ENCODE data around the gene ERVFRD-1. TPM values are rescaled to one million over a fixed set of nuclear protein-coding genes. Genes with fewer than 3 reads are reported as not detected.

ERVFRD-1 gene
- total RNA-seq, 2 donors from 2014 or later: not detected

DNA sequence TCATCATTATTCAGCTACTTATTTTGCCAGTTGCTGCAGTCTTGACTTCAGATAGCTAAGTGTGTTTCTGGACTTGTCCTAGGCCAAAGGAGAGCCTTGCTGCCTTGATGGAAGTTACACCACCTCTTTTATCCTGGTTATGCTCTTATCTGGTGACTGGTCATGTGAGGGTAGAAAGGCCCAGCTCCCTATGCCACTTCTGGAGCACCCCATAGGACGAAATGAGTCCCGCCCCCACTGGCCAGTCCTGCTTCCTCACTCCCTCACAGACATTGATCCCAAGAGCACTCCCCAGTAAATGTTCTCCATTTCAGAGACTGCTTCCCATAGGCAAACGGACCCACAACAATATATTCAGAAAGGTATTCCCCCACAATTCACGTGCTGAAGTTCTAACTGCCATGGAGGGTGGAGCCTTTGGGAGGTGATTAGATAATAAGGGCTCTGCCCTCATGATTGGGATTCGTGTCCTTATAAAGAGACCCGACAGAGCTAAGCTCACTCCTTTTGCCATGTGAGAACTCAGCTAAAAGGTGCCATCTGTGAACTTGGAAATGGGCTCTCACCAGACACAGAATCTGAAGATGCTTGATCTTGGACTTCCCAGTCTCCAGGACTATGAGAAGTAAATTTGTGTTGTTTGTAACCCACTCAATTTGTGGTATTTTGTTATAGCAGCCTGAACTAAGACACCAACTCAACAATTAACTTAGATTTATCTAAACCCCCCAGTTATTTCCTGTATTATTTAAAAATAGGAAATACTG lies 45.9 kb downstream of the ERVFRD-1 start:
- Histone ChIP-seq H3K4me3 (no peak overlapping the region), H3K4me1 (ENCODE audit: control insufficient read depth in 1 of 2, low read depth in 2 of 2) (no peaks in the 10 kb centered on the region), H3K36me3 (no peaks in the 10 kb centered on the region), H3K27ac (no peak overlapping the region), H3K9me3 (no peaks in the 10 kb centered on the region), H3K27me3 (replicated peaks; ENCODE audit: insufficient read depth) (no peaks in the 10 kb centered on the region)
- ATAC-seq (ENCODE audit: insufficient number of reproducible peaks, low FRiP score, low read depth) (no peak), DNase-seq (ENCODE audit: low spot score) (no peak)
- TF ChIP-seq, protein P1, sequence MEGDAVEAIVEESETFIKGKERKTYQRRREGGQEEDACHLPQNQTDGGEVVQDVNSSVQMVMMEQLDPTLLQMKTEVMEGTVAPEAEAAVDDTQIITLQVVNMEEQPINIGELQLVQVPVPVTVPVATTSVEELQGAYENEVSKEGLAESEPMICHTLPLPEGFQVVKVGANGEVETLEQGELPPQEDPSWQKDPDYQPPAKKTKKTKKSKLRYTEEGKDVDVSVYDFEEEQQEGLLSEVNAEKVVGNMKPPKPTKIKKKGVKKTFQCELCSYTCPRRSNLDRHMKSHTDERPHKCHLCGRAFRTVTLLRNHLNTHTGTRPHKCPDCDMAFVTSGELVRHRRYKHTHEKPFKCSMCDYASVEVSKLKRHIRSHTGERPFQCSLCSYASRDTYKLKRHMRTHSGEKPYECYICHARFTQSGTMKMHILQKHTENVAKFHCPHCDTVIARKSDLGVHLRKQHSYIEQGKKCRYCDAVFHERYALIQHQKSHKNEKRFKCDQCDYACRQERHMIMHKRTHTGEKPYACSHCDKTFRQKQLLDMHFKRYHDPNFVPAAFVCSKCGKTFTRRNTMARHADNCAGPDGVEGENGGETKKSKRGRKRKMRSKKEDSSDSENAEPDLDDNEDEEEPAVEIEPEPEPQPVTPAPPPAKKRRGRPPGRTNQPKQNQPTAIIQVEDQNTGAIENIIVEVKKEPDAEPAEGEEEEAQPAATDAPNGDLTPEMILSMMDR (IDR thresholded peaks at IDR 0.05): no peak

DNA sequence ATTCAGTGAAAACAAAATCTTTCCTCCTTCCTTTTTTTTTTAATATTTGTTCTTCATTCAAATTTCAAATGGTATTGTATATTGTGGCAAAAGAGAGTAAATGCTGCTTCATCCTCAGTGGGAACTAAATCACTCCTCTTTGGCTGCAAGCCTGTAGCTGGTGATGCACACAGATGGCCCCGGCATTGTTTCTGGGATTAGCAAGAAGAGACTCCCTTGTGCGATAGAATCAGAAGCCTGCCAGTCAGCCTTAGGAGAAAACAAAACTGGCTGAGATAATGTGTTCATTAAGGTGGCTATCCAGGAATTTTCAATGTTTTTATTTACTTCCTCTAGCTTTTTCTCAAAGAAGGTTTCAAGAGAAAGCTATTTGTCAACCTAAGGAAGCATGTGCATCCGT lies 46.7 kb downstream of the ERVFRD-1 start:
- Histone ChIP-seq H3K27me3 (replicated peaks; ENCODE audit: insufficient read depth) (no peaks in the 10 kb centered on the region), H3K9me3 (no peaks in the 10 kb centered on the region), H3K27ac (no peak overlapping the region), H3K36me3 (no peaks in the 10 kb centered on the region), H3K4me1 (ENCODE audit: control insufficient read depth in 1 of 2, low read depth in 2 of 2) (no peaks in the 10 kb centered on the region), H3K4me3 (no peak overlapping the region)
- TF ChIP-seq, protein P1 (IDR thresholded peaks at IDR 0.05): no peak
- no peak for ATAC-seq (ENCODE audit: insufficient number of reproducible peaks, low FRiP score, low read depth)
- no peak for DNase-seq (ENCODE audit: low spot score)

DNA sequence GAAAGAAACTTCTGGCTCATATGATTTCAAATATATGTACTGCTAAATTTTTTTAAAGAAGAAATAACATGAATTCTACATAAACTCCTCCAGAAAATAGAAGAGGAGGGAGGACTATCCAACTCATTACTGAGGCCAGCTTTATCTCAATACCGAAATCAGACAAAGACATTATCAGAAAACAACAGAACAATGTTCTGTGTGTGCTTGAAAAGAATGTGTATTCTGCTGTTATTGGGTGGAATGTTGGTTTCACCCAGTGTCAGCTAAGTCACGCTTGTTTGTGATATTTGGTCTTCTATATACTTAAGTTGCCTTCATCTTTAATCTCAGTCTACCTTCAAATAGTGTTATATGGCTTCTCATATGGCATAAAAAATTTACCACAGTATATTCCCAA lies 48.8 kb downstream of the ERVFRD-1 start:
- no peak for ATAC-seq (ENCODE audit: insufficient number of reproducible peaks, low FRiP score, low read depth)
- no peaks in the 10 kb centered on the region for H3K27me3 ChIP-seq (replicated peaks; ENCODE audit: insufficient read depth)

DNA sequence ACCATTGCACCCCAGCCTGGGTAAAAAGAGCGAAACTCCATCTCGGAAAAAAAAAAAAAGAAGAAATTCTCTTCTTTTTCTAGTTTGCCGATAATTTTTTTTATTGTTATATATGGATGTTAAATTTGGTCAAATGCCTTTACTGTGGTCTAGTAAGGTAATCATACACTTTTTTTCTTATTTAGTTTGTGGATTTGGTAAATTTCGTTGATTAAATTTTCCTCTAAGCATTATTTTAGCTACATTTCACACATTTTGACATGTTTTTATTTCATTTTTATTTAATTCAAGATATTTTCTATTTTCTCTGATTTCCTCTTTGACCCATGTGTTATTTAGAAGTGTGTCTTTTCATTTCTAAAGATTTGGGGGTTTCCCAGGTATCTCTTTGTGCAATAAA lies 49.4 kb downstream of the ERVFRD-1 start:
- Histone ChIP-seq H3K4me3 (no peak overlapping the region), H3K36me3 (no peaks in the 10 kb centered on the region), H3K9me3 (no peaks in the 10 kb centered on the region), H3K27ac (no peak overlapping the region), H3K27me3 (replicated peaks; ENCODE audit: insufficient read depth) (no peaks in the 10 kb centered on the region), H3K4me1 (ENCODE audit: control insufficient read depth in 1 of 2, low read depth in 2 of 2) (no peaks in the 10 kb centered on the region)
- ATAC-seq (ENCODE audit: insufficient number of reproducible peaks, low FRiP score, low read depth): no peak
- no peak for DNase-seq (ENCODE audit: low spot score)
- TF ChIP-seq, protein P1 (IDR thresholded peaks at IDR 0.05): no peak

More for the DNA sequence above, 48.8 kb downstream of the ERVFRD-1 start:
- Histone ChIP-seq H3K4me3 (no peak overlapping the region), H3K4me1 (ENCODE audit: control insufficient read depth in 1 of 2, low read depth in 2 of 2) (no peaks in the 10 kb centered on the region), H3K27ac (no peak overlapping the region), H3K36me3 (no peaks in the 10 kb centered on the region), H3K9me3 (no peaks in the 10 kb centered on the region)
- TF ChIP-seq, protein P1 (IDR thresholded peaks at IDR 0.05): no peak
- no peak for DNase-seq (ENCODE audit: low spot score)

DNA sequence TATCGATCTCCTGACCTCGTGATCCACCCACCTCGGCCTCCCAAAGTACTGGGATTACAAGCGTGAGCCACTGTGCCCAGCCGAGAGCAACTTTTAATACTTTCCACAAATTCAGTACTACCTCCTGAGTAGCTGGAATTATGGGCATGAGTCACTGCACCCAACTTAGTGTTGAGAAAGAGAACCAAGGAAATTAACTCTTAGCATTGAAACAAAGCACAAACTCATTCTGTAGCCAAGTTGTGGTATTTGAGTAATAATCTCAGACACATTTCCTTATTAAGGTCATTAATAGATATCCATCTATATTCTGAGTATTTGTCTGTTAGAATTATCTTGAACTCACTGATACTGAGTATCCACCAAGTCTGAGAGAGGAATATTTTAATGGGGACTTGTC lies 53.1 kb downstream of the ERVFRD-1 start:
- H3K9me3 ChIP-seq: no peaks in the 10 kb centered on the region
- no peak overlapping the region for H3K4me3 ChIP-seq
- TF ChIP-seq, protein P1 (IDR thresholded peaks at IDR 0.05): no peak
- DNase-seq (ENCODE audit: low spot score) (no peak), ATAC-seq (ENCODE audit: insufficient number of reproducible peaks, low FRiP score, low read depth) (no peak)
- no peaks in the 10 kb centered on the region for H3K27me3 ChIP-seq (replicated peaks; ENCODE audit: insufficient read depth)
- no peak overlapping the region for H3K27ac ChIP-seq
- H3K4me1 ChIP-seq (ENCODE audit: control insufficient read depth in 1 of 2, low read depth in 2 of 2): no peaks in the 10 kb centered on the region
- H3K36me3 ChIP-seq: no peaks in the 10 kb centered on the region

All from thoracic aorta (tissue), 2 donors.